HepG2 (cell line): ENCODE results near the gene NRN1L. TPM values are rescaled to one million over a fixed set of nuclear protein-coding genes. Genes with fewer than 3 reads are reported as not detected.

Experiments used
- HNF4A ChIP-seq: sonication (generic); formaldehyde crosslinking; IDR thresholded peaks from 2 replicates; pipeline ENCODE4 v1.4.0; 2020; ENCODE audit warnings: missing genetic modification reagents
- RFXAP ChIP-seq: sonication (generic); formaldehyde crosslinking; IDR thresholded peaks from 2 replicates; pipeline ENCODE4 v1.4.0; 2020; ENCODE audit warnings: missing genetic modification reagents, borderline replicate concordance
- RXRA ChIP-seq: sonication (generic); formaldehyde crosslinking; IDR thresholded peaks from 2 replicates; pipeline ENCODE4 v1.5.1; 2020; ENCODE audit warnings: missing genetic modification reagents
- ZEB1 ChIP-seq: IDR thresholded peaks from 2 replicates; pipeline ENCODE4 v1.6.1; 2012; ENCODE audit warnings: mild to moderate bottlenecking, low read depth, inconsistent platforms; ENCODE audit not compliant: insufficient replicate concordance
- ZNF670 ChIP-seq: sonication (generic); formaldehyde crosslinking; IDR thresholded peaks from 2 replicates; pipeline ENCODE4 v1.8.0; 2022; ENCODE audit warnings: mild to moderate bottlenecking, missing genetic modification reagents, borderline replicate concordance
- polyA plus RNA-seq, 8 experiments: library from polyadenylated mRNA; depleted of rRNA in 3 of 8; stranded (reverse) in 7 of 8; unstranded in 1 of 8; fragments of >200 nt; fragmentation: Illumina TruSeq in 4 of 8; extraction: Trizol in 4 of 8; gene quantifications; 2 replicates each; pipeline versions ENCODE4 v1.2.1 to v1.2.3, GENCODE V29; 2011 to 2016; ENCODE audit warnings: low read depth in 4 of 8, missing spikeins in 1 of 8, mixed read lengths in 1 of 8; ENCODE audit not compliant: insufficient read depth in 1 of 8
- total RNA-seq, 5 experiments: library from RNA; depleted of rRNA; stranded (reverse); fragments of >200 nt; fragmentation: Illumina TruSeq; extraction: Trizol; gene quantifications; 2 replicates each; pipeline ENCODE4 v1.2.3, GENCODE V29; 2016; ENCODE audit warnings: low read depth in 1 of 5
- TF ChIP-seq, protein P1 (sequence below): IDR thresholded peaks from 2 replicates; pipeline ENCODE4 v1.4.0; 2020; ENCODE audit warnings: mild to moderate bottlenecking, missing genetic modification reagents
- TF ChIP-seq, protein P2 (sequence below): sonication (generic); formaldehyde crosslinking; IDR thresholded peaks from 2 replicates; pipeline ENCODE4 v1.5.1; 2020; ENCODE audit warnings: mild to moderate bottlenecking, missing genetic modification reagents, moderate library complexity
- TF ChIP-seq, protein P3 (sequence below): sonication (generic); formaldehyde crosslinking; IDR thresholded peaks from 2 replicates; pipeline ENCODE4 v1.5.0; 2020; ENCODE audit warnings: mild to moderate bottlenecking, missing genetic modification reagents
- TF ChIP-seq, protein P4 (sequence below): fragments of 450-650 bp; IDR thresholded peaks from 2 replicates; pipeline ENCODE4 v1.6.1; 2017

The NRN1L gene
- total and polyA plus RNA-seq, 2 of the 13 experiments (the other 11 are each of a cell fraction or from before 2014, with no cell fraction given): 0.53 to 1.2 TPM

DNA sequence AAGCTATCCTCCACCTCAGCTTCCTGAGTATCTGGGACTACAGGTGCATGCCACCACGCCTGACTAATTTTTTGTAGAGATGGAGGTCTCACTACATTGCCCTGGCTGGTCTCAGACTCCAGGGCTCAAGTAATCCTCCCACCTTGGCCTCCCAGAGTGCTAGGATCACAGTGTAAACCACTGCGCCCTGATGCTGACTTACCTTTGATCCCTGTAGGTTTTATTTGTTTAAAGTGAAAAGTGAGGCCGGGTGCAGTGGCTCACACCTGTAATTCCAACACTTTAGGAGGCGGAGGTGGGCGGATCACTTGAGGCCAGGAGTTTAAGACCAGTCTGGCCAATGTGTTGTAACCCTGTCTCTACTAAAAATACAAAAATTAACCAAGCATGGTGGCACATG, 17.0 kb downstream of the NRN1L start (continued):
- TF ChIP-seq, protein P1, sequence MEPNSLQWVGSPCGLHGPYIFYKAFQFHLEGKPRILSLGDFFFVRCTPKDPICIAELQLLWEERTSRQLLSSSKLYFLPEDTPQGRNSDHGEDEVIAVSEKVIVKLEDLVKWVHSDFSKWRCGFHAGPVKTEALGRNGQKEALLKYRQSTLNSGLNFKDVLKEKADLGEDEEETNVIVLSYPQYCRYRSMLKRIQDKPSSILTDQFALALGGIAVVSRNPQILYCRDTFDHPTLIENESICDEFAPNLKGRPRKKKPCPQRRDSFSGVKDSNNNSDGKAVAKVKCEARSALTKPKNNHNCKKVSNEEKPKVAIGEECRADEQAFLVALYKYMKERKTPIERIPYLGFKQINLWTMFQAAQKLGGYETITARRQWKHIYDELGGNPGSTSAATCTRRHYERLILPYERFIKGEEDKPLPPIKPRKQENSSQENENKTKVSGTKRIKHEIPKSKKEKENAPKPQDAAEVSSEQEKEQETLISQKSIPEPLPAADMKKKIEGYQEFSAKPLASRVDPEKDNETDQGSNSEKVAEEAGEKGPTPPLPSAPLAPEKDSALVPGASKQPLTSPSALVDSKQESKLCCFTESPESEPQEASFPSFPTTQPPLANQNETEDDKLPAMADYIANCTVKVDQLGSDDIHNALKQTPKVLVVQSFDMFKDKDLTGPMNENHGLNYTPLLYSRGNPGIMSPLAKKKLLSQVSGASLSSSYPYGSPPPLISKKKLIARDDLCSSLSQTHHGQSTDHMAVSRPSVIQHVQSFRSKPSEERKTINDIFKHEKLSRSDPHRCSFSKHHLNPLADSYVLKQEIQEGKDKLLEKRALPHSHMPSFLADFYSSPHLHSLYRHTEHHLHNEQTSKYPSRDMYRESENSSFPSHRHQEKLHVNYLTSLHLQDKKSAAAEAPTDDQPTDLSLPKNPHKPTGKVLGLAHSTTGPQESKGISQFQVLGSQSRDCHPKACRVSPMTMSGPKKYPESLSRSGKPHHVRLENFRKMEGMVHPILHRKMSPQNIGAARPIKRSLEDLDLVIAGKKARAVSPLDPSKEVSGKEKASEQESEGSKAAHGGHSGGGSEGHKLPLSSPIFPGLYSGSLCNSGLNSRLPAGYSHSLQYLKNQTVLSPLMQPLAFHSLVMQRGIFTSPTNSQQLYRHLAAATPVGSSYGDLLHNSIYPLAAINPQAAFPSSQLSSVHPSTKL (CRISPR knock-in tag): peak; percentile 26; the same call in 1 of the 2 replicates
- peak; percentile 17; the same call in 1 of the 2 replicates for TF ChIP-seq RXRA
- TF ChIP-seq, protein P2, sequence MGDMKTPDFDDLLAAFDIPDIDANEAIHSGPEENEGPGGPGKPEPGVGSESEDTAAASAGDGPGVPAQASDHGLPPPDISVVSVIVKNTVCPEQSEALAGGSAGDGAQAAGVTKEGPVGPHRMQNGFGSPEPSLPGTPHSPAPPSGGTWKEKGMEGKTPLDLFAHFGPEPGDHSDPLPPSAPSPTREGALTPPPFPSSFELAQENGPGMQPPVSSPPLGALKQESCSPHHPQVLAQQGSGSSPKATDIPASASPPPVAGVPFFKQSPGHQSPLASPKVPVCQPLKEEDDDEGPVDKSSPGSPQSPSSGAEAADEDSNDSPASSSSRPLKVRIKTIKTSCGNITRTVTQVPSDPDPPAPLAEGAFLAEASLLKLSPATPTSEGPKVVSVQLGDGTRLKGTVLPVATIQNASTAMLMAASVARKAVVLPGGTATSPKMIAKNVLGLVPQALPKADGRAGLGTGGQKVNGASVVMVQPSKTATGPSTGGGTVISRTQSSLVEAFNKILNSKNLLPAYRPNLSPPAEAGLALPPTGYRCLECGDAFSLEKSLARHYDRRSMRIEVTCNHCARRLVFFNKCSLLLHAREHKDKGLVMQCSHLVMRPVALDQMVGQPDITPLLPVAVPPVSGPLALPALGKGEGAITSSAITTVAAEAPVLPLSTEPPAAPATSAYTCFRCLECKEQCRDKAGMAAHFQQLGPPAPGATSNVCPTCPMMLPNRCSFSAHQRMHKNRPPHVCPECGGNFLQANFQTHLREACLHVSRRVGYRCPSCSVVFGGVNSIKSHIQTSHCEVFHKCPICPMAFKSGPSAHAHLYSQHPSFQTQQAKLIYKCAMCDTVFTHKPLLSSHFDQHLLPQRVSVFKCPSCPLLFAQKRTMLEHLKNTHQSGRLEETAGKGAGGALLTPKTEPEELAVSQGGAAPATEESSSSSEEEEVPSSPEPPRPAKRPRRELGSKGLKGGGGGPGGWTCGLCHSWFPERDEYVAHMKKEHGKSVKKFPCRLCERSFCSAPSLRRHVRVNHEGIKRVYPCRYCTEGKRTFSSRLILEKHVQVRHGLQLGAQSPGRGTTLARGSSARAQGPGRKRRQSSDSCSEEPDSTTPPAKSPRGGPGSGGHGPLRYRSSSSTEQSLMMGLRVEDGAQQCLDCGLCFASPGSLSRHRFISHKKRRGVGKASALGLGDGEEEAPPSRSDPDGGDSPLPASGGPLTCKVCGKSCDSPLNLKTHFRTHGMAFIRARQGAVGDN: peak; percentile 20; the same call in 1 of the 2 replicates
- TF ChIP-seq ZEB1: peak; percentile 68
- TF ChIP-seq, protein P3, sequence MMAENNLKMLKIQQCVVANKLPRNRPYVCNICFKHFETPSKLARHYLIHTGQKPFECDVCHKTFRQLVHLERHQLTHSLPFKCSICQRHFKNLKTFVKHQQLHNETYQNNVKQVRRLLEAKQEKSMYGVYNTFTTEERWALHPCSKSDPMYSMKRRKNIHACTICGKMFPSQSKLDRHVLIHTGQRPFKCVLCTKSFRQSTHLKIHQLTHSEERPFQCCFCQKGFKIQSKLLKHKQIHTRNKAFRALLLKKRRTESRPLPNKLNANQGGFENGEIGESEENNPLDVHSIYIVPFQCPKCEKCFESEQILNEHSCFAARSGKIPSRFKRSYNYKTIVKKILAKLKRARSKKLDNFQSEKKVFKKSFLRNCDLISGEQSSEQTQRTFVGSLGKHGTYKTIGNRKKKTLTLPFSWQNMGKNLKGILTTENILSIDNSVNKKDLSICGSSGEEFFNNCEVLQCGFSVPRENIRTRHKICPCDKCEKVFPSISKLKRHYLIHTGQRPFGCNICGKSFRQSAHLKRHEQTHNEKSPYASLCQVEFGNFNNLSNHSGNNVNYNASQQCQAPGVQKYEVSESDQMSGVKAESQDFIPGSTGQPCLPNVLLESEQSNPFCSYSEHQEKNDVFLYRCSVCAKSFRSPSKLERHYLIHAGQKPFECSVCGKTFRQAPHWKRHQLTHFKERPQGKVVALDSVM (CRISPR knock-in tag): peak; percentile 99
- no peak for TF ChIP-seq ZNF670 (CRISPR knock-in tag)
- TF ChIP-seq, protein P4, sequence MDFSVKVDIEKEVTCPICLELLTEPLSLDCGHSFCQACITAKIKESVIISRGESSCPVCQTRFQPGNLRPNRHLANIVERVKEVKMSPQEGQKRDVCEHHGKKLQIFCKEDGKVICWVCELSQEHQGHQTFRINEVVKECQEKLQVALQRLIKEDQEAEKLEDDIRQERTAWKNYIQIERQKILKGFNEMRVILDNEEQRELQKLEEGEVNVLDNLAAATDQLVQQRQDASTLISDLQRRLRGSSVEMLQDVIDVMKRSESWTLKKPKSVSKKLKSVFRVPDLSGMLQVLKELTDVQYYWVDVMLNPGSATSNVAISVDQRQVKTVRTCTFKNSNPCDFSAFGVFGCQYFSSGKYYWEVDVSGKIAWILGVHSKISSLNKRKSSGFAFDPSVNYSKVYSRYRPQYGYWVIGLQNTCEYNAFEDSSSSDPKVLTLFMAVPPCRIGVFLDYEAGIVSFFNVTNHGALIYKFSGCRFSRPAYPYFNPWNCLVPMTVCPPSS: no peak
- peak; percentile 46; the same call in 1 of the 2 replicates for TF ChIP-seq RFXAP (CRISPR knock-in tag)
- peak; percentile 68 for TF ChIP-seq HNF4A (CRISPR knock-in tag)
